H7 (cell line): Measurements from ENCODE around the gene ABCC10. TPM values are rescaled to one million over a fixed set of nuclear protein-coding genes. Genes with fewer than 3 reads are reported as not detected.
"Not testable (repeated sequence)": the region's sequence is repeated elsewhere in the genome, so short reads cannot be mapped to it uniquely, and the experiment has no call there.

ENCODE experiments used
- DNase-seq: peaks from one replicate; pipeline ENCODE4 v3.0.0; 2012
- H3K27me3 ChIP-seq: 2 replicates; pipeline ENCODE4 v1.6.0; 2011; ENCODE audit warnings: mild to moderate bottlenecking, low read length; ENCODE audit not compliant: control insufficient read depth, insufficient read depth
- H3K36me3 ChIP-seq: replicated peaks from 2 replicates; pipeline ENCODE4 v1.5.1; 2011; ENCODE audit warnings: low read length; ENCODE audit not compliant: control insufficient read depth, insufficient read depth
- H3K4me3 ChIP-seq: 2 replicates; pipeline ENCODE4 v1.5.1; 2011; ENCODE audit warnings: low read depth, mild to moderate bottlenecking, control low read depth, low read length, moderate library complexity; ENCODE audit not compliant: insufficient read depth
- total RNA-seq: library from RNA; depleted of rRNA; stranded (reverse); fragments of >200 nt; shearing (Covaris generic); gene quantifications from 2 replicates; pipeline ENCODE4 v1.2.3, GENCODE V29; 2014

ABCC10 gene
- total RNA-seq, 1 experiment from 2014 or later, result 18.4 TPM

GRCh38 chr6:43447604-43448003, 20.3 kb downstream of the ABCC10 start:
- H3K4me3 ChIP-seq, result no peak overlapping the region
- peaks cover 15% of the 10 kb centered on the region for H3K36me3 ChIP-seq
- DNase-seq, result peak; percentile 32
- H3K27me3 ChIP-seq, result no peaks in the 10 kb centered on the region

DNA sequence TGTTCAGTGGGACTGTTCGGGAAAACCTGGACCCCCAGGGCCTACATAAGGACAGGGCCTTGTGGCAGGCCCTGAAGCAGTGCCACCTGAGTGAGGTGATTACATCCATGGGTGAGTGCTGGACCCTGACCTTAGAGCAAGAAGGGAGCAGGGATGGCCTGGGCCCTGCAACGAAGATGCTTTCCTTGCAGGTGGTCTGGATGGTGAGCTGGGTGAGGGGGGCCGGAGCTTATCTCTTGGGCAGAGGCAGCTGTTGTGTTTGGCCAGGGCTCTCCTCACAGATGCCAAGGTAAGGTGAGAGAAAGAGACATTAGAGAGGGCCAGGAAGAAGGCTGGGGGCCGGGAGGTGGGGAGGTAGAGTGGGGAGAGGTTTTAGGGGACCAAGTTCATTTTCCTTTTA, 21.6 kb downstream of the ABCC10 start:
- Histone ChIP-seq H3K4me3 (no peak overlapping the region), H3K27me3 (no peaks in the 10 kb centered on the region)
- peak; percentile 16 for DNase-seq

GRCh38 chr6:43450699-43451131, 23.4 kb downstream of the ABCC10 start:
- H3K27me3 ChIP-seq, result peaks cover 9% of the 10 kb centered on the region
- peak; percentile 24 for DNase-seq
- H3K36me3 ChIP-seq, result peaks cover 11% of the 10 kb centered on the region
- H3K4me3 ChIP-seq, result no peak overlapping the region

More for the DNA sequence above, 21.6 kb downstream of the ABCC10 start:
- H3K36me3 ChIP-seq, result peaks cover 13% of the 10 kb centered on the region

DNA sequence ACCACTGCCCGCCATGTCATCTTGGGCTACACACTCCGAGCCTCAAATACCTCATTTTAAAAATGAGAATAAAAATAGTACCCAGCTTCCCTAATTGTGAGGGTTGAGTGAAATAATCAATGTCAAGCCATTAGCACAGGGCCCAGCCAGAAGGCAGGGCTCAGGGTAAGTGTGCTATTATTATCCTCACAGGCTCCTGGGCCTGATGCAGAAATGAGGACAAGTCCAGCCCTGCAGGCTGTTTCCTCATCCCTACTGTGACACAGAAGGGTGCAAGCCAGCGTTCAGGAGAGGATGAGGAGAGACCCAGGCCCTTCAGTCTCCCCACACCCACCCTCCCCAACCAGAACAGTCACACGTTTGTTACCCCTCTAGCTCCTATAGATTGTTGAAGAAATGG, 24.0 kb downstream of the ABCC10 start:
- DNase-seq, result peak; percentile 17
- Histone ChIP-seq H3K4me3 (no peak overlapping the region), H3K36me3 (peaks cover 11% of the 10 kb centered on the region), H3K27me3 (peaks cover 15% of the 10 kb centered on the region)

GRCh38 chr6:43451939-43452338, 24.6 kb downstream of the ABCC10 start:
- Histone ChIP-seq H3K27me3 (peaks cover 21% of the 10 kb centered on the region), H3K4me3 (no peak overlapping the region), H3K36me3 (peaks cover 11% of the 10 kb centered on the region)
- DNase-seq, result peak; percentile 10

GRCh38 chr6:43452896-43453295, 25.6 kb downstream of the ABCC10 start:
- peaks cover 22% of the 10 kb centered on the region for H3K27me3 ChIP-seq

DNA sequence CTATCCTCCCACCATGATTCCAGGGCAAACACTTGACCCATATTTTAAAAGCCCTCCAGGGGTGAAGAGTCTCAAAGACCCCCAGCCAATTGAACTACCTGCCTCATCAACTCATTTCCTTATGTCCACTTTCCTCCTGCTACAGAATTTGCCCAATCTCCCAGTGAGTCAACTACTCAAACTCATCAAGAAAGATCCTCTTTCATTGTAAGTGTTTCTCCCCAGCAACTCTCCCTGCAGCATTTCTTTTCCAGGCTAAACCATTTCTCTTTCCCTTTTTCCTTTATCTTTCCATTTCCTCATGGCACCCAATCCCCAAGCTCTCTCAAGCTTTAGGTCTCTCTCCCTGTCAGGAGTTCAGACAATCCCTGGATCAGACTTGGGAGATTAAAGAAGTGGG, 26.5 kb downstream of the ABCC10 start:
- DNase-seq, result peak; percentile 10
- H3K36me3 ChIP-seq, result peaks cover 4% of the 10 kb centered on the region
- peaks cover 22% of the 10 kb centered on the region for H3K27me3 ChIP-seq
- no peak overlapping the region for H3K4me3 ChIP-seq

More at GRCh38 chr6:43452896-43453295, 25.6 kb downstream of the ABCC10 start:
- DNase-seq, result peak; percentile 23
- peaks cover 8% of the 10 kb centered on the region for H3K36me3 ChIP-seq
- no peak overlapping the region for H3K4me3 ChIP-seq

- DNase-seq, result no peak
- Histone ChIP-seq H3K27me3 (peaks cover 22% of the 10 kb centered on the region), H3K36me3 (peaks cover 2% of the 10 kb centered on the region), H3K4me3 (no peak overlapping the region)
These were observed 27.0 kb downstream of the ABCC10 start for GRCh38 chr6:43454290-43454695.

- DNase-seq, result peak; percentile 95
- peak overlapping the region; percentile 49 for H3K4me3 ChIP-seq
- peaks cover 22% of the 10 kb centered on the region for H3K27me3 ChIP-seq
- no peaks in the 10 kb centered on the region; the same call in 1 of the 2 replicates for H3K36me3 ChIP-seq
These were observed 27.6 kb downstream of the ABCC10 start for GRCh38 chr6:43454696-43455530.

GRCh38 chr6:43455531-43456428, 28.4 kb downstream of the ABCC10 start, which contains the start of gene DLK2:
DLK2 (minus strand) TSS chr6:43455548; CDS start chr6:43454825, 723 bp downstream.
- Histone ChIP-seq H3K27me3 (peaks cover 22% of the 10 kb centered on the region), H3K4me3 (peak within 1 kb of the TSS; percentile 49)
- DNase-seq, result peak; percentile 89

DNA sequence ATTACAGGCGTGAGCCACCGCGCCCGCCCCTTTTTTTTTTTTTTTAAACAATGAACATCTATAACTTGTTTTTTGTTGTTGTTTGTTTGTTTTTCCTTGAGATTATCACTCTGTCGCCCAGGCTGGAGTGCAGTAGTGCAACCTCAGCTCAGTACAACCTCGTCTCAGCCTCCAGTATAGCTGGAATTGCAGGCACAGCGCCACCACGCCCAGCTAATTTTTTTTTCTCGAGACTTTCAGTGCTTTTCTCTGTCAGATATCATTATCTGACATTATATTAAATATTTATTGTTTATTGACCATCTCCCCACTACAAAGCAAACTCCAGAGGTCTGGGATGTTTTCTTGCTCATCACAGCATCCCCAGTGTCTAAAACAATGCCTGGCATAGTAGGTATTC, 30.3 kb downstream of the ABCC10 start:
- DNase-seq, result peak; percentile 29

More at GRCh38 chr6:43455531-43456428, 28.4 kb downstream of the ABCC10 start, which contains the start of gene DLK2:
- H3K36me3 ChIP-seq, result no peaks in the 10 kb centered on the region; the same call in 1 of the 2 replicates

DNA sequence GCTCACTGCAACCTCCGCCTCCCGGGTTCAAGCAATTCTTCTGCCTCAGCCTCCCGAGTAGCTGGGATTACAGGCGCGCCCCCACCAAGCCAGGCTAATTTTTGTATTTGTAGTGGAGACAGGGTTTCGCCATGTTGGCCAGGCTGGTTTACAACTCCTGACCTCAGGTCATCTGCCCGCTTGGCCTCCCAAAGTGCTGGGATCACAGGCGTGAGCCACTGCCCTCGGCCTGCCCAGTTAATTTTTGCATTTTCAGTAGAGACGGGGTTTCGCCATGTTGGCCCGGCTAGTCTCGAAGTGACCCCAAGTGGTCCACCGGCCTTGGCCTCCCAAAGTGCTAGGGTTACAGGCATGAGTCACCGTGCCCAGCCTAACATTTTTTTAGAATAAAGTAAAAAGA, 30.8 kb downstream of the ABCC10 start:
- H3K27me3 ChIP-seq, result peaks cover 22% of the 10 kb centered on the region

More for the DNA sequence above, 30.3 kb downstream of the ABCC10 start:
- no peak overlapping the region for H3K4me3 ChIP-seq
- H3K36me3 ChIP-seq, result no peaks in the 10 kb centered on the region
- H3K27me3 ChIP-seq, result peaks cover 22% of the 10 kb centered on the region

DNA sequence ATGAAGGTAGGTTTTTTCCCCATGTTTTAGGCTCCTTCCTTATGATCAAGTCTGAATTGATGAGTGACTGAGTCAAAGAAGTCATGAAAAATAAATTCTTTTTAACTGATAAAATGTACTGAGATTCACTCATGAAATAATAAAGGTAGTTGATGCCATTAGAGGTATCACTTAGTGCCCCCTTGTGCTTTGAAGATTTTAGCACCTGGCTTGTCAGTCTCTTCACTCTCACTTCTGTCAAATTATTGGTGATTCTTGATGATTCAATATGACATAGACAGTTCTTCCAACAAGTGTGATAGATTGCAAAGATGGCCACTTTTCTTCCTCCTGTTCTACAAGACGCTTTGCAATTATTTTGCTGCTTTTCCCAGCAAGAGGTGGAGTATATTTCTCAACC, 32.2 kb downstream of the ABCC10 start:
- H3K4me3 ChIP-seq, result no peak overlapping the region
- DNase-seq, result no peak
- H3K36me3 ChIP-seq, result no peaks in the 10 kb centered on the region
- H3K27me3 ChIP-seq, result peaks cover 22% of the 10 kb centered on the region

More for the DNA sequence above, 30.8 kb downstream of the ABCC10 start:
- H3K36me3 ChIP-seq, H3K4me3 ChIP-seq, DNase-seq: not testable (repeated sequence)

DNA sequence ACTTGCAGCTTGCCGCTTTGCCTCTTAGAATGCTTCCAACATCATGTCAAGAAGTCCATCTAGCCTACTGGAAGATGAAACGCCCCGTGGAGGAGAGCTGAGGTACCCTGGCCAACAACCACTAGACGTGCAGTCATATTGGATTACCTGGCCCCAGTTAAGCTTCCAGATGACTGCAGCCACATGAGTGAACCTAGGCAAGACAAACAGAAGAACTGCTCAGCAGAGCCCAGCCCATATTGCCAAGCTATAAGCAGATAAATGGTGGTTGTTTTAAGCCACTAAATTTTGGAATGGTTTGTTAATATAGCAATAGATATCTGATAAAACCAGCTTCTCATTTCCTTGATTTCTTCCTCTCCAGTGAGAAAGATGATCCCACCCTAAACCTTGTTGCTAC, 32.7 kb downstream of the ABCC10 start:
- Histone ChIP-seq H3K27me3 (peaks cover 17% of the 10 kb centered on the region), H3K4me3 (no peak overlapping the region), H3K36me3 (no peaks in the 10 kb centered on the region)
- no peak for DNase-seq
